NCI-H1930 (cell line): ENCODE results near the gene REXO2.
A peak's percentile ranks its signal among the peaks of the same experiment; 100 is the strongest.

ENCODE experiments used
- DNase-seq, 2 experiments: peaks; one replicate each; lab custom pipeline; 2025; lab: John Stamatoyannopoulos, UW

The REXO2 gene

DNA sequence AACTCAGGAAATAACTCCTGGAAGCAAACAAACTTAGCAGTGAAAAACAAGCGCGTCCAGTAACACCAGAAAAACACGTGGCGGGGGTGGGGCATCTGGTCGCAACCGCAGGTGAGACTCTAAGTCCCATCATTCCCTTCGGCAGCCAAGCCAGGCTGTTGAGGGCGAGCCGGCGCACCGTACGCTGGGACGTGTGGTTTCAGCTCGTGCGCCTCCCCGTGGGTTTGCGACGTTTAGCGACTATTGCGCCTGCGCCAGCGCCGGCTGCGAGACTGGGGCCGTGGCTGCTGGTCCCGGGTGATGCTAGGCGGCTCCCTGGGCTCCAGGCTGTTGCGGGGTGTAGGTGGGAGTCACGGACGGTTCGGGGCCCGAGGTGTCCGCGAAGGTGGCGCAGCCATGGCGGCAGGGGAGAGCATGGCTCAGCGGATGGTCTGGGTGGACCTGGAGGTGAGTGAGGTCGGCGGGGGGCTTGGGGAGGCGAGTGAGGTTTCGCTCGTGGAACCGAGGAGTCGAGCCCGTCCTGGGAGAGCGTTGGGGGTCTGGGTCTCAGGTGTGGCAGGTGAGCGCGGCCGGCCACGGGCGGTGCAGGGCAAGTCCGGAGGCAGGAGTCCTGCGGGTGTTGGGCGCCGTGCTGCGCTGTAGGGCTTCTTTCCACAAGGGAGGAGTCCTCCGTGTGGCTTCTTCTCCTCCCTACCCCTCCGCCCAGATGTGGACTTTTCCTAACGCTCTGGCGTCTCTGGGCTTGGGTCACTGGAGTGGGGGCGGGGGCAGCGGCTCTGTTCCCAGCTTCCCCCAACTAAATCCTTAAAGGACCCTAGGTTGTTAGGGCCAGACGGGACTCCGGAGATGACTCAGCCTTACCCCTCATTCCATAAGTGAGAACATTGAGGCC, at the start of gene REXO2:
TSS of gene REXO2 (plus strand) at position 239 of the 892 bp plus-strand sequence. CDS start at position 301, 62 bp downstream.
- peak; percentile 89 to 91 for DNase-seq

DNA sequence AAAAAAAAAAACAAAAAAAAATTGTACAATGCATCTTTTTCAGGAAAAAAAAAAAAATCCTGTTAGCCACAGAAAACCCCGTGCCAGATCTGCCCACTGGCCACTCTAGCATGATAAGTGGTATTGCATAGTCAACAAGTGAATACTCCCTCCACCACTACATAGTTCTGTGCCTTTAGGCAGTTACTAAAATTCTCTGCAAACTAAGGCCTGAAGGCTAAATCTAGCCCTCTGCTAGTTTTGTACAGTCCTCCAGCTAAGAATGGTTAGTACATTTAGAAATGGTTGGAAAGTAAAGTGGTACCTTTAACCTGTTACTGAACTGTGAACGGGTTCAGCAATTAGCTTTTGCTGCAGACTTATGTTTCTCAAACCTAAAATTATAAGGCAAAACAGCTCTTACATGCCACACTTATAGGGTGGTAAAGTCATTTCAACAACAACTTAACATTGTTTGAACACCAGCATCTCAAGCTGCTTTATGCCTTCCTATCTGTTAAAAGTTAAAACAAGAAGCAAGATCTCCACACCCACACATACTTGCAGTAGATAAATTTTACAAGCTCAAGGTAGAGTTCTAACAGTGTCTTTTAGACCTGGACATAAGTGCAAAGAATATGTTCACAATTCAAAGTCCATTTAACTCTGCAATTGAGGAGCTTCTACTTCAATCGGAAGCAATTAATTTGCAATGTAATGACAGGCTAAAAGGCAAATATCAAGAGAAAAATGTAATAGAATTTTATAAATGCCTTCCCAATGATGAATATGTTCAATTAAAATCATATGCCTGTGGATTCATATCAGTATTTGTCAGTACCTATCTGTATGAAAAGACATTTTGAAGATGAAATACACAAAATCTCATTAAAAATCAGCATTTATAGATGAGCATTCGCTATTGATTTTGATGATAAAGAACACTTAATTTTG, 46.3 kb upstream of the REXO2 start:
- DNase-seq = no peak

DNA sequence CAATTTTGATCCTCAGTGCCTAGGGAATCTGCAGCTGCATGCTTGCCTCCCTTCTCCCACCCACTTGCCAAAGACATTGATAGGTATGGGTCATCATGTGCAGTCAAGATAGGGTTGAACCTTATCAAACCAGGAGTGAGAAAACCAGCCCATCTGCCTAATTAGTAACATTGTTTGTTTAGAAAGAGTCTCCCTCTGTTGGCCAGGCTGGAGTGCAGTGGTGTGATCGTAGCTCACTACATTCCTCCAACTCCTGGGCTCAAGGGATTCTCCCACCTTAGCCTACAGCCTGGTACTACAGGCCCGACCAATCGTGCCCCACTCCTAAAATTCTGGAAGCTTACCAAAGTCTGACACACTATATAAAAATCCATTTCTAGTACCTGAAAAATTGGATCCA, 43.5 kb upstream of the REXO2 start:
- DNase-seq = no peak

DNA sequence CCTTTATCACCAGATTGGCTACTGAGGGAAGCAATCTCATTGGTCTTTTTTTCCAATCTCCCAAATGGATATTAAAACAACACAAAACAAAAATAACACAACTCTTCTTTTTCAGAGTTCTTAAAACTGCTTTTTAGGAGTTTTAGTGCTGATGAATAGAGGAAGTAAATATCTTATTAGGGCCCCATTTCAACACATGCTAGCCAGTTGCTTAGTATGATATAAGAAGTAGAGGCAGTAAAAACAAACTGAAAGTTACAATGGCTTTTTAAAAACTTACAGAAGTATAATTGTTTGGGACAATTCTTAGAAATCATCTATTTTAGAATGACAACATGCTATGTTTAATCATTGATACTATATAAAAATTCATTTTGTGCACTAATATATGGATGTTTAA, 42.4 kb upstream of the REXO2 start:
- no peak for DNase-seq

DNA sequence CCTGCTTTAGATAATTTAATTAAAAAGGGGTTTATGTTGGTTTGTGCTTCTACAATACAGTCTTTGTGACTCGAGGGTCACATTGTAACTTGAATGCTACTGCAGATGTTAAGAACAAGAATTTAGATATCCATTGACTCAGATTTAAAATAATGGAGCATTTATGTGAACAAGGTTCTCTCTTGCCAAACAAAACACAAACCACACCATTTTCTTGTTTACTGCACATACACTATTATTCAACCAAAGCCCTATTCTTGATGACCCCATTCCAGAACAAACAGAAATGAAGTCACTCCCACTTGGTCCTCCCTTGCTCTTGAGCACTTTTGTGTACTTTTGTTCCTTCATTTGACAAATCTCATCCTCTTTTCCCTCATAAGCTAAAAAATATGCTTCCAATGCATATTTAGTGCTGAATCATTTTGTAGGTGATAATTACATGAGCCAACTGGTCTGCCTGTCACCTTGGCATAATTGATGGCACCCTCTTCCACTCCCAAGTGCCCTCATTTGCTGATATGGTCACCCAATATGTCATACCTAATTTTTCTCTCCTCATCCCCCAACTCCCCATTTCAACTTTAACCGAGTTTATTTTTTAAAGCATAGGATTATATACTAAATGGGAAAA, 41.8 kb upstream of the REXO2 start:
- DNase-seq = peak in 1 of 2 experiments; percentile 6

DNA sequence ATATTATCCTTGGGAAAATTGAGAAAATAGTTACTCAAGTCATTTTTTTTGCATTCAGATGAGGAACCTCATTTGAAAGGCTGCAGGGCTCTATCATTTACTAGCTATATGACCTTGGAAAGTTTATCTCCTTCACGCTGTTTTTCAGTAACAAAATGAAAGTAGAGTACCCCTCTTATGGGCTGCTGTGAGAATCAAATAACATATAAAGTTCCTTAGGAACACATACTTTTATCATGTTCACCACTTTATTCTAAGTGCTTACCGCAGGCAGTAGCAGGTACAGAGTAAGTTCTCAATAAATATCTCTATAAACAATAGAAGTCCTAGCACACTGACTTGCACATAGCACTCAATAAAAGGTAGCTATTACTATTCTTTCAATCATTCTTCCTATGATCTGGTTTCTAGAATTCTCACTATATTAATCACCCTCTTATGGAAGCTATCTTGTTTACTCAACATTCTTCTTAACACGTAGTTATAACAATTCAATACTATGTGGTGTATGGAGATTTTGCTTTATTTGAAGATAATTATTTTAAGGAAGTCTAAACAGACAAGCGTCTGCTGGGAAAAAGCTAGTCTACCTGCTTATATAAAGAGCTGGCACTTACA, 40.9 kb upstream of the REXO2 start:
- no peak for DNase-seq

DNA sequence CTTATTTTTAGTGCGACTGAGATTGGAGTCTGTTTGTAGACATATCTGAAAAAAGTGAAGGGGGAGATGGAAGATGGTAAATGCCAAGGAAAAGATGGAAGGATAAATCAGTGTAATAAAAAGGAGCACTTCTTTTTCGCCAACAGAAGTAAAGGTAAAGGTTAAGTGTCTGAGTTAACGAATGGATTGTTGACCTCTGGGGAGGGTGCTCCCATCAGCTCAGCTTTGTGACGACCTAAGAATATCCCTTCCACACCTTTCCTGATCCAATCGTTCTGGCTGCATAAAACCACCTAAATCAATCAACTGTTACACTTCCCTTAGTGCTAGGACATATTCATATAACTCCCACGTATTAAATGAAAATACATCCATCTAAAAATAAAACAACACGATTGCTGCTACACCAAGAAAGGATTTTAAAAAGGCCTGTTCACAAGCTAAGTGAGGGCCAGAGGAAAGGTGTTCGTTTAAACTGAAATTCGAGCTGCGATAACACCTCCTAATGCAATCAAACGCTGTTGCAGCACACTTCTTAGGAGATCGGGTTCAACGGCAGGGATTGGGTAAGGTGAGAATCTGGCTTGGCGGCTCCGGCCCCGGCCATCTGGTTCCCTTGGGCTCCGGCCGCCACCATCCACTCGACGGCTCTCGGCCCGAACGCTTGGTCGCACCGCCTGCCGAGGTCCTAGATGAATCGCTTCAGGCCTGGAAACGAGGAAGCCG, 39.6 kb upstream of the REXO2 start:
- peak; percentile 26 to 49 for DNase-seq

DNA sequence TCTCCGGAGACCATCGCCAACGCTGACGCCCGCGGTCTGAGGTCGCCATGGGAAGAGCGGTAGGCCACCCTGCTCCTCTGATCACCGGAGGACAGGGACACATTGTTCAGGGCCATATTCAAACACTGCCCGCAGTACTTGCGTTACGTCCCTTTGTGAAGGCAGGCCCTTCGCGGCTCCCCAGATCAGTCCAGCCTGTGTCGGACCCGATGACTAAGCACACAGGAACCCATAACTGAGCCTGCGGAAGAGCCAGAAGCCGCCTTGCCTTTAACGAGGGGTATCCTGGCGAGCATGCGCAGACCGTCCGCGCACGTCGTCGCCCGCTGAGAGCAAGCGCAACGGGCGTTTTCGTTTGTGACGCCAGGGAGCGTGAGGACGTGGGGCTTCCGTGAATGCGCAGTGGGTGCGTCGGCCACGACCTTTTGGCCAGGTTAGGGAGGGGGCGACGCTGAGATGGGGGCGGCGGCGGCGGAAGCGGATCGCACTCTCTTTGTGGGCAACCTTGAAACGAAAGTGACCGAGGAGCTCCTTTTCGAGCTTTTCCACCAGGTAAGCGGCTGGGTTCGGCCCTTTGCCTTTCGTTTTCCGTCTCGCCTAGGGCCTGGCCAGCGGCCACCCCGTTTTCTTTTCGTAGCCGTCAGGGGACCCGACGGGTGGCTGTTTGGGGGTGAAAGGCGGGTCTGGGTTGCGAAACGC, 38.9 kb upstream of the REXO2 start, which contains the start of the genes C11orf71 and RBM7:
TSS of gene C11orf71 (minus strand) at position 296 of the 699 bp plus-strand sequence. CDS start at position 116, 180 bp downstream.
TSS of gene RBM7 (plus strand) at position 451 of the 699 bp plus-strand sequence. CDS start at position 457, 6 bp downstream.
- peak; percentile 94 to 96 for DNase-seq

DNA sequence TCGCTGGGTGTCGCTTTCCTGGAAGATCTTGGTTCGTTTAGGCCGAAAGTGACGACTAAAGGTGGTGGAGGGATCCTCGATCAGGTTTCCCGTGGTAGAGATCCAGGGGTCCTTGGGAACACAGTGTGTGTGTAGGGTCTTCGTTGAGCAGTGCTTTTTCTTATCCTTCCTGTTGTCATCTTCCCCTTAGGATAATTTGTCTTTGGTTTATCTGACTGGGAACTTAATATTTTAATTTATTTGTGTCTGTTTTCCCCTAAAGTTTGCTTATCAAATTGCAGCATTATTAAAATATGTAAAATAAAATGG, 38.4 kb upstream of the REXO2 start:
- peak; percentile 22 to 50 for DNase-seq

DNA sequence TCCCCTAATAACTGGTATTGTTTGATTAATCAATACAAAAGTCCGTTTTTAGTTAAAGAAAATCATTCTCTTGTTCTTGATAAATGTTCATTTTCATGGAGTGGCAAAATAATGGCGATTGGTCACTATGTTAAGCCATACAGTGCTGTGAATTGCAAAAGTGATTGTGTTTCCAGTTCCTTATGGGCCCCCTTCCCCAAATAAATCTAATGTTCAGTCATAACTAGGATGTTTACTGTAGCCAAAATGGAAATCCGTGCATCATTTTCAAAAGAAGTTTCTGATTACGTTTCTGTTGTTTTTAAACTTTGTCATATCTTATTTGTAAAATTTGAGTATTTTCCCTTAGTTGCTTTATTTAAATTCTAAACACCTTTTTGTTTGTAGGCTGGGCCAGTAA, 38.0 kb upstream of the REXO2 start:
- no peak for DNase-seq

DNA sequence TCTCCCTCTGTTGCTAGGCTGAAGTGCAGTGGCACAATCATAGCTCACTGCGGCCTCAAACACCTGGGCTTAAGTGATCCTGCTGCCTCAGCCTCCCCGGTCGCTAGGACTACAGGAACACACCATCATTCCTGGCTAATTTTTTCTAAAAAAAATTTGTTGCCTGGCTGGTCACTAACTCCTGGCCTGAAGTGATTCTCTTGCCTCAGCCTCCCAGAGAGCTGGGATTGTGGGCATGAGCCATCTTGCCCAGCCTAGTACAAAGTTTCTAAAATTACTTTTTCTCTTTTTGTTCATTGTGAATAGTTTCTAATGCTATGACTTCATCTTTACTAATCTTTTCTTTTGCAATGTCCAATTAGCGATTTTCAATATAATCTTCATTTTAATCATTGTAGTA, 26.3 kb upstream of the REXO2 start:
- DNase-seq = no peak

DNA sequence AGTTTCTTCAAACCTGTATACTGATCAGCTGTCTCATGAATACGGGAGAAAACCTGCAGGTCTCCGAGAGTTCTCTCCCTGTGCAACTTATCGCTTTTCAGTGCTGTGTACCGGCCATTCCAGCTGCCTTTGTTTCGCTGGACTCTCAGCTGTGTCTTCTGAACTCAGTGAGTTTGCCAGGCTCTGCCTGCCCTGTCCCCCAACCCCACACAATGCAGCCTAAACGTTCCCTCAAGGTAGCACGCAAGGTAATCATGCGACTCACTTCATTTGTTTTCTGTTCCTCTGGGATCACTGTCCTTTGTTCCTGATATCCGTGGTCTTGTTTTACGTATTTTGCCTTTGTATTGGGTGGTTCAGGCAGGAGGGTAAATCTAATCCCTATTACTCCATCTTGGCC, 25.3 kb upstream of the REXO2 start:
- DNase-seq = no peak

DNA sequence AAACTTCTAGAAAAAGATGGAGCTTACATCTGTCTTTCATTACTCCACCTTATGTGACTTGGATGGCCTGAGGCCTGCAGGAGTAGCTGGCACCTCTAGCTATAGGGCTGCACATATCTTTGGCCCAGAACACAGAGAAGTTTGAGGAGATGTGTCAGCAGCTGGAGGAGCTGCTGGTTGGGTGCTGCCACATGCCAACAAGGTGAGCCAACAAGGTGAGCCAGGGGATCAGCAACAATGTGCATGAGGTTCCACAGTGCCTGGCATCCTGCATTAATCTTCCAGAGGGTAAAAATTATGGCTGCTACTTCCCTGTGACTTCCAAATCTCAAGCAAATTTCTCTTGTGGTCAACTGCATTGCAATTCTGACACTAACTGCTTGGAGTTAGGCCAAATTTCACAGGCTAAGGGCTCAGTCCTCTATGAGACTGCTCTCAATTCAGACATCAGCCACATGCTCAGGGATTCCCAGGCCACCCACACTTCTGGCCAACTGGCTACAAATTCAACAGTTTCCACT, 22.8 kb upstream of the REXO2 start:
- no peak for DNase-seq

DNA sequence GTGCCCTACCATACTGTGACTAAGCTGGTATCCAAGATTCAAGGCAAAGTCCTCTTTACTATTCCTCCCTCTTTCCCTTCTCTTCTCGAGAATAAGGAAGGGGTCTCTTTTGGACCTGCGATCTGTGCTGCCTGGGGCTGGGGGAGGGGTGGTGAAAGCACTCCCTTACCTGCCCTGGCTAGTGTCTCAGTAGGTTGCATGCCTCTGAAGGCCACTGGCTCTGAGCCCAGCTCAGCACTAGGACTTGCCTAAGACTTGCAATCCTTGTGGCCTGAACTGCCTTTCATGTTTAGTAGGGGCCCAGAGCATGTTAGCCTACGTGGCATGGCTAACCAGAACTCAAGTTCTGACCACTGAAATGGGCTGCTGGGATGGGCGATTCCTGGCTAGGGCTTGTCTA, 13.0 kb upstream of the REXO2 start:
- no peak for DNase-seq

DNA sequence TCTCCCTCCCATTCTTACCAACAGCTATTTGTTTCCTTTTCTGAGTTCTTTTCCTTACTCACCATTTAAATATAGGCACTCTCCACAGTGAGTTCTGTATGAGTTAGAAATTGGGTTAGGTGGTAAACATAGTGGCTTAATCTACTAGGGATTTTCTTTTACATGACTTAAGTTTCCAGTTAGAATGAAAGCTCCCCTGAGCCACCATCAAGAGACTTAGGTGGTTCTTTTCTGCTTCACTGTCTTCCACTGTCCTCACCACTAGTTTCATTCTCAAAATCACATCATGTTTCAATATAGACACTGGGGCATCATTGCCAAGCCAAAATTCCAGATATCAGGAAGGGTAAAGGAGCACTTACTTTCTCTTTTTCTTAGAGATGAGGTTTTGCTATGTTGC, 9.0 kb upstream of the REXO2 start:
- no peak for DNase-seq

DNA sequence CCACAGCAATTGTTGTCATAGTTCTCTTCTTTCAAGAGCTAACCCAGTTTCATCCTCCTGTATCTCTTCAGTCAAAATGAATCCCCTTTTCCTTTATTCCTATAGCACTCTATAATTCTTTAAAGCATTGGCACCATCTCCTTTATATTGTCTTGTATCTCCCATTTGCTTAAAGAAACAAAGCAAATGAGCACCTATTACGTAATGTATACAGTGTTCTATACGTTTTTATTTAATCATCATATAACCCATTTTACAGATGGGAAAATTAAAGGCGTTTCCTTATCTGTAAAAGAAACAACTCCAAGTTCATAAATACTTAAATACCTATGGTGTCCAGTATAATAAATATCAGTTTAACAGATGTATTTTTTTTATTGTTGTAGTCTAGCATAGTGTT, 6.4 kb upstream of the REXO2 start:
- DNase-seq = no peak

DNA sequence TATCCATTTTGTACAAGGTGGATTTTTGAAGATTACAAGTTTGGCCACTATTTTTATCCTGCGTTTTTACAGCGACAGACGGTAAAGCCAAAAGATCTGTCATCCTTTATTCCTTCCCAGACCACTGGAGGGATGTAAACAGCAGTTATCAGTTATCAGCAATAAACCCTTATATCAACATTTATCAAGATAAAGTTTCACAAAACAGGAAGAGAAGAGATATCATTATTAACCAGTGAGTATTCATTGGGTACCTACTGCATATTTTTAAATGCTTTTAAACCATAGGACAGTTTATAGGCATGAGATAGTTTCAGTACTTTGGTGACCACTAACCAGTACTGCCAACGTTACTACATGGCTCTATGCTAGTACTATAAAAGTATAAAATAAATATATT, 5.9 kb upstream of the REXO2 start:
- no peak for DNase-seq

DNA sequence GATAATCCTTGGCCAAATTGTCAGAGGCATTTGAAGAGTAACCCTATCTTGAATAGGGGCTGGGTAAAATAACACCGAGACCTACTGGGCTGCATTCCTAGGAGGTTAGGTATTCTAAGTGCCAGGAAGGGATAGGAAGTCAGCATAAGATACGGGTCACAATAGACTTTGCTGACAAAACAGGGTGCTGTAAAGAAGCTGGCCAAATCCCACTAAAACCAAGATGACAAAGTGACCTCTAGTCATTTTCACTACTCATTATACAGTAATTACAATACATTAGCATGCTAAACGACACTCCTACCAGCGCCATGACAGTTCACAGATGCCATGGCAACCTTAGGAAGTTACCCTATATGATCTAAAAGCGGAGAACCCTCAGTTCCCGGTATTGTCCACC, 964 bp upstream of the REXO2 start:
- no peak for DNase-seq

DNA sequence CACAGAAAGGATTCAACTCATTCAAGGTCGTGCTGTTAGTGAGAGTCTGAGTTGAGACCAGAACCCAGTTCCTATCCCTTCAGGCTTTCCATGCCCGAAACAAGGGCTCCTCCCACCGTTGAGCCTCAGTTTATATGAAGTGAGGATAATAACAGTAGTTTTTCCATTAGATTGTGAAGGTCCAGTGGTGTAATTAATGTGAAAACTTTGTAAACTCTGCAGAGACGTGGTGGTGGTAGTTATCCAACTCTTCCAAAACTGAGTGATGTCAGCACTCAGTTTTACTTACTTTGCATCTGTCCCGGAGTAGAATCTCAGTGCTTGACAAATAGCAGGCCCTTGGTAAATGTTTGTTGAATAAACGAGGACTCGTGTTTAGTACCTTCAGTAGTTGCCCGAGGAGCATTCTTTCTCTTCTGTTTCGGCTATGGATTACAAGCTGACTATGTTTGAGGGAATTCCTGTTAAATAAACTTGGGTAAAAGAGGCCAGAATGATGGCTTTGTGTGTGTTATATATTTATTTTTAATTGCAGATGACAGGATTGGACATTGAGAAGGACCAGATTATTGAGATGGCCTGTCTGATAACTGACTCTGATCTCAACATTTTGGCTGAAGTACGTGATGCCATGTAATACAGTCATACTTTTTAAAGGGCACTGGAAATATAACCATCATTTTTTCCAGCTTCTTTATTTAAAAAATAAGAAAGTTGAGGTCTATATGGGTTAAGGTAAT, 1.0 kb downstream of the REXO2 start:
- no peak for DNase-seq
